ENCODE data around the gene TPM1. TPM values are rescaled to one million over a fixed set of nuclear protein-coding genes. Genes with fewer than 3 reads are reported as not detected.

The TPM1 gene
- total and polyA plus RNA-seq, 10 of the 15 experiments (the other 5 are each of a cell fraction or from before 2014, with no cell fraction given) = 0.43 to 10.0 (median 2.4) TPM

GRCh38 chr15:63067306-63067705 lies 24.8 kb downstream of the TPM1 start:
- Histone ChIP-seq H3K9ac (ENCODE audit: control insufficient read depth, insufficient read depth, low read length) (no peak overlapping the region), H3K27ac (ENCODE audit: control insufficient read depth, insufficient read depth) (no peak overlapping the region), H3K4me1 (ENCODE audit: control insufficient read depth, insufficient read depth, low read length) (no peaks in the 10 kb centered on the region), H3K36me3 (ENCODE audit: control insufficient read depth in 2 of 2, insufficient read depth in 2 of 2, low read length in 1 of 2) (no peaks in the 10 kb centered on the region), H3K4me2 (ENCODE audit: control insufficient read depth, insufficient read depth) (no peak overlapping the region), H3K9me3 (replicated peaks; ENCODE audit: control insufficient read depth, insufficient read depth, low read length) (no peaks in the 10 kb centered on the region), H3K27me3 (replicated peaks in 1 of 2; ENCODE audit: control insufficient read depth in 2 of 2, insufficient read depth in 2 of 2, low read length in 1 of 2) (no peaks in the 10 kb centered on the region), H3K4me3 (no peak overlapping the region), H4K20me1 (ENCODE audit: control insufficient read depth, insufficient read depth) (no peaks in the 10 kb centered on the region), H2AFZ (ENCODE audit: control insufficient read depth, low read depth, low read length) (no peak overlapping the region), H3K79me2 (ENCODE audit: control insufficient read depth, insufficient read depth, low read length) (no peaks in the 10 kb centered on the region)
- ATAC-seq (no peak), DNase-seq (ENCODE audit: low read depth, low spot score) (no peak), FAIRE-seq (no peak)
- ChIA-PET CTCF (interaction anchor here (1.9 to 11.1 kb wide), 2 partner anchors 19 to 27 kb away, joined by 8 to 68 read pairs; no protein-coding TSS in a partner anchor), RAD21 (ENCODE audit: unreplicated experiment) (no interaction called here), SMC1A (ENCODE audit: uncharacterized antibody, unreplicated experiment) (no interaction called here), POLR2A (no interaction called here)
- BruUV-seq (replicated peaks) = no TSS peak
- intact Hi-C loops (cut with micrococcal nuclease; ENCODE audit: unreplicated experiment) (no loop called here), in situ Hi-C loops (cut with MboI) (no loop called here)
- 84% methylated on average over 1 of the region's 1 CpG for whole genome bisulfite sequencing (ENCODE audit: insufficient coverage, insufficient replicate concordance, low lambda C conversion rate, missing lambda C conversion rate)
- TF ChIP-seq RFX5 (IDR thresholded peaks at IDR 0.05; ENCODE audit: low read depth, low read length) = no peak
- TF ChIP-seq SIX5 (IDR thresholded peaks at IDR 0.05; ENCODE audit: low read depth, low read length, severe bottlenecking) = no peak
- no peak for TF ChIP-seq CREB1 (IDR thresholded peaks at IDR 0.05; ENCODE audit: low read depth)
- no peak for TF ChIP-seq BHLHE40 (IDR thresholded peaks at IDR 0.05; ENCODE audit: borderline replicate concordance in 1 of 2, low read depth in 2 of 2, low read length in 1 of 2)
- no peak for TF ChIP-seq ELK1 (IDR thresholded peaks at IDR 0.05; ENCODE audit: low read depth, low read length)
- TF ChIP-seq CBFB (IDR thresholded peaks at IDR 0.05; ENCODE audit: low read depth) = no peak
- TF ChIP-seq HDAC2 (IDR thresholded peaks at IDR 0.05) = no peak
- no peak for TF ChIP-seq TCF7 (IDR thresholded peaks at IDR 0.05; ENCODE audit: borderline replicate concordance)
- TF ChIP-seq ZBED1 (IDR thresholded peaks at IDR 0.05; ENCODE audit: borderline replicate concordance) = no peak

Data from GM12878 (cell line).